B cell (primary cell): ENCODE measurements around the gene LKAAEAR1.

ENCODE experiments used
- EZH2 ChIP-seq: IDR thresholded peaks from 2 replicates; pipeline ENCODE4 v1.6.1; 2012; ENCODE audit warnings: borderline replicate concordance, low read depth, mild to moderate bottlenecking, moderate library complexity, low read length; ENCODE audit not compliant: insufficient read depth, poor library complexity, severe bottlenecking
- TF ChIP-seq, protein P1 (sequence below): fragments of 200-600 bp; IDR thresholded peaks from one replicate; pipeline ENCODE4 v1.8.0; 2022; ENCODE audit warnings: antibody characterized with exemption, mild to moderate bottlenecking

- TF ChIP-seq, protein P1, sequence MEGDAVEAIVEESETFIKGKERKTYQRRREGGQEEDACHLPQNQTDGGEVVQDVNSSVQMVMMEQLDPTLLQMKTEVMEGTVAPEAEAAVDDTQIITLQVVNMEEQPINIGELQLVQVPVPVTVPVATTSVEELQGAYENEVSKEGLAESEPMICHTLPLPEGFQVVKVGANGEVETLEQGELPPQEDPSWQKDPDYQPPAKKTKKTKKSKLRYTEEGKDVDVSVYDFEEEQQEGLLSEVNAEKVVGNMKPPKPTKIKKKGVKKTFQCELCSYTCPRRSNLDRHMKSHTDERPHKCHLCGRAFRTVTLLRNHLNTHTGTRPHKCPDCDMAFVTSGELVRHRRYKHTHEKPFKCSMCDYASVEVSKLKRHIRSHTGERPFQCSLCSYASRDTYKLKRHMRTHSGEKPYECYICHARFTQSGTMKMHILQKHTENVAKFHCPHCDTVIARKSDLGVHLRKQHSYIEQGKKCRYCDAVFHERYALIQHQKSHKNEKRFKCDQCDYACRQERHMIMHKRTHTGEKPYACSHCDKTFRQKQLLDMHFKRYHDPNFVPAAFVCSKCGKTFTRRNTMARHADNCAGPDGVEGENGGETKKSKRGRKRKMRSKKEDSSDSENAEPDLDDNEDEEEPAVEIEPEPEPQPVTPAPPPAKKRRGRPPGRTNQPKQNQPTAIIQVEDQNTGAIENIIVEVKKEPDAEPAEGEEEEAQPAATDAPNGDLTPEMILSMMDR: peak; percentile 69
- TF ChIP-seq EZH2: no peak
Observed at GRCh38 chr20:64083378-64083803, 807 bp downstream of the LKAAEAR1 start.
